ENCODE data around the gene MACROD2. TPM values are rescaled to one million over a fixed set of nuclear protein-coding genes. Genes with fewer than 3 reads are reported as not detected.

Gene MACROD2
- total RNA-seq, 2 donors from 2014 or later: not detected

- ATAC-seq (replicated peaks): no peak
- no peaks in the 10 kb centered on the region for H3K4me1 Mint-ChIP-seq
- no peak overlapping the region for H3K4me3 Mint-ChIP-seq
- H3K9me3 Mint-ChIP-seq: peaks cover 17% of the 10 kb centered on the region
- H3K27ac Mint-ChIP-seq: no peak overlapping the region
- H3K27me3 Mint-ChIP-seq: no peaks in the 10 kb centered on the region
- H3K36me3 Mint-ChIP-seq (ENCODE audit: low read depth): no peaks in the 10 kb centered on the region
Observed at GRCh38 chr20:14631011-14631410, 635.7 kb downstream of the MACROD2 start.

GRCh38 chr20:14632906-14633305 lies 637.6 kb downstream of the MACROD2 start:
- peaks cover 15% of the 10 kb centered on the region for H3K9me3 Mint-ChIP-seq

GRCh38 chr20:14633507-14633906 lies 638.2 kb downstream of the MACROD2 start:
- Mint-ChIP-seq H3K36me3 (ENCODE audit: low read depth) (no peaks in the 10 kb centered on the region), H3K9me3 (peaks cover 9% of the 10 kb centered on the region), H3K4me1 (no peaks in the 10 kb centered on the region), H3K27ac (no peak overlapping the region), H3K4me3 (no peak overlapping the region), H3K27me3 (no peaks in the 10 kb centered on the region)
- ATAC-seq (replicated peaks): no peak

More at GRCh38 chr20:14632906-14633305, 637.6 kb downstream of the MACROD2 start:
- H3K27me3 Mint-ChIP-seq: no peaks in the 10 kb centered on the region
- H3K4me3 Mint-ChIP-seq: no peak overlapping the region
- no peaks in the 10 kb centered on the region for H3K4me1 Mint-ChIP-seq
- H3K27ac Mint-ChIP-seq: no peak overlapping the region
- H3K36me3 Mint-ChIP-seq (ENCODE audit: low read depth): no peaks in the 10 kb centered on the region
- ATAC-seq (replicated peaks): no peak

GRCh38 chr20:14634665-14635064 lies 639.3 kb downstream of the MACROD2 start:
- Mint-ChIP-seq H3K9me3 (peaks cover 12% of the 10 kb centered on the region), H3K27me3 (no peaks in the 10 kb centered on the region), H3K4me1 (no peaks in the 10 kb centered on the region), H3K4me3 (no peak overlapping the region), H3K27ac (no peak overlapping the region), H3K36me3 (ENCODE audit: low read depth) (no peaks in the 10 kb centered on the region)
- ATAC-seq (replicated peaks): no peak

- H3K4me3 Mint-ChIP-seq: no peak overlapping the region
- ATAC-seq (replicated peaks): no peak
- no peaks in the 10 kb centered on the region for H3K36me3 Mint-ChIP-seq (ENCODE audit: low read depth)
- H3K9me3 Mint-ChIP-seq: peaks cover 18% of the 10 kb centered on the region
- no peak overlapping the region for H3K27ac Mint-ChIP-seq
- H3K4me1 Mint-ChIP-seq: no peaks in the 10 kb centered on the region
- H3K27me3 Mint-ChIP-seq: no peaks in the 10 kb centered on the region
Observed at GRCh38 chr20:14637441-14637840, 642.1 kb downstream of the MACROD2 start.

- ATAC-seq (replicated peaks): no peak
- H3K9me3 Mint-ChIP-seq: peaks cover 13% of the 10 kb centered on the region
- H3K27me3 Mint-ChIP-seq: no peaks in the 10 kb centered on the region
- H3K4me1 Mint-ChIP-seq: no peaks in the 10 kb centered on the region
- H3K4me3 Mint-ChIP-seq: no peak overlapping the region
- no peak overlapping the region for H3K27ac Mint-ChIP-seq
- H3K36me3 Mint-ChIP-seq (ENCODE audit: low read depth): no peaks in the 10 kb centered on the region
Observed at GRCh38 chr20:14643146-14643545, 647.8 kb downstream of the MACROD2 start.

GRCh38 chr20:14643556-14643955 lies 648.2 kb downstream of the MACROD2 start:
- Mint-ChIP-seq H3K9me3 (peaks cover 13% of the 10 kb centered on the region), H3K4me3 (no peak overlapping the region), H3K4me1 (no peaks in the 10 kb centered on the region), H3K27ac (no peak overlapping the region), H3K36me3 (ENCODE audit: low read depth) (no peaks in the 10 kb centered on the region), H3K27me3 (no peaks in the 10 kb centered on the region)
- no peak for ATAC-seq (replicated peaks)

- H3K9me3 Mint-ChIP-seq: peaks cover 13% of the 10 kb centered on the region
- no peaks in the 10 kb centered on the region for H3K4me1 Mint-ChIP-seq
- no peaks in the 10 kb centered on the region for H3K27me3 Mint-ChIP-seq
- no peaks in the 10 kb centered on the region for H3K36me3 Mint-ChIP-seq (ENCODE audit: low read depth)
- H3K27ac Mint-ChIP-seq: no peak overlapping the region
- no peak overlapping the region for H3K4me3 Mint-ChIP-seq
- ATAC-seq (replicated peaks): no peak
Observed at GRCh38 chr20:14644306-14645097, 649.2 kb downstream of the MACROD2 start.

GRCh38 chr20:14647016-14647415 lies 651.7 kb downstream of the MACROD2 start:
- Mint-ChIP-seq H3K4me1 (no peaks in the 10 kb centered on the region), H3K27me3 (no peaks in the 10 kb centered on the region), H3K9me3 (peaks cover 15% of the 10 kb centered on the region), H3K27ac (no peak overlapping the region), H3K4me3 (no peak overlapping the region), H3K36me3 (ENCODE audit: low read depth) (no peaks in the 10 kb centered on the region)
- no peak for ATAC-seq (replicated peaks)

GRCh38 chr20:14649662-14650061 lies 654.3 kb downstream of the MACROD2 start:
- no peak for ATAC-seq (replicated peaks)
- H3K4me1 Mint-ChIP-seq: no peaks in the 10 kb centered on the region

GRCh38 chr20:14657266-14658005 lies 662.1 kb downstream of the MACROD2 start:
- H3K27ac Mint-ChIP-seq: no peak overlapping the region
- H3K36me3 Mint-ChIP-seq (ENCODE audit: low read depth): no peaks in the 10 kb centered on the region
- no peak for ATAC-seq (replicated peaks)
- H3K4me1 Mint-ChIP-seq: no peaks in the 10 kb centered on the region
- H3K9me3 Mint-ChIP-seq: peaks cover 12% of the 10 kb centered on the region
- H3K27me3 Mint-ChIP-seq: no peaks in the 10 kb centered on the region
- H3K4me3 Mint-ChIP-seq: no peak overlapping the region

More at GRCh38 chr20:14649662-14650061, 654.3 kb downstream of the MACROD2 start:
- Mint-ChIP-seq H3K27ac (no peak overlapping the region), H3K4me3 (no peak overlapping the region), H3K27me3 (no peaks in the 10 kb centered on the region), H3K36me3 (ENCODE audit: low read depth) (no peaks in the 10 kb centered on the region), H3K9me3 (peaks cover 12% of the 10 kb centered on the region)

GRCh38 chr20:14664101-14664500 lies 668.8 kb downstream of the MACROD2 start:
- ATAC-seq (replicated peaks): no peak
- no peaks in the 10 kb centered on the region for H3K27me3 Mint-ChIP-seq
- no peak overlapping the region for H3K27ac Mint-ChIP-seq
- no peaks in the 10 kb centered on the region for H3K4me1 Mint-ChIP-seq
- no peak overlapping the region for H3K4me3 Mint-ChIP-seq
- H3K9me3 Mint-ChIP-seq: peaks cover 13% of the 10 kb centered on the region
- H3K36me3 Mint-ChIP-seq (ENCODE audit: low read depth): no peaks in the 10 kb centered on the region

- Mint-ChIP-seq H3K27me3 (no peaks in the 10 kb centered on the region), H3K36me3 (ENCODE audit: low read depth) (no peaks in the 10 kb centered on the region), H3K4me1 (no peaks in the 10 kb centered on the region), H3K27ac (no peak overlapping the region), H3K4me3 (no peak overlapping the region), H3K9me3 (peaks cover 7% of the 10 kb centered on the region)
- no peak for ATAC-seq (replicated peaks)
Observed at GRCh38 chr20:14666696-14667095, 671.4 kb downstream of the MACROD2 start.

- Mint-ChIP-seq H3K4me1 (no peaks in the 10 kb centered on the region), H3K9me3 (peaks cover 4% of the 10 kb centered on the region), H3K36me3 (ENCODE audit: low read depth) (no peaks in the 10 kb centered on the region), H3K27me3 (no peaks in the 10 kb centered on the region), H3K4me3 (no peak overlapping the region), H3K27ac (no peak overlapping the region)
- no peak for ATAC-seq (replicated peaks)
Observed at GRCh38 chr20:14667226-14667625, 671.9 kb downstream of the MACROD2 start.

GRCh38 chr20:14672066-14672465 lies 676.8 kb downstream of the MACROD2 start:
- Mint-ChIP-seq H3K36me3 (ENCODE audit: low read depth) (no peaks in the 10 kb centered on the region), H3K27ac (no peak overlapping the region), H3K27me3 (no peaks in the 10 kb centered on the region), H3K4me1 (no peaks in the 10 kb centered on the region), H3K9me3 (no peaks in the 10 kb centered on the region), H3K4me3 (no peak overlapping the region)
- ATAC-seq (replicated peaks): no peak
